Thoracic aorta (tissue), 2 donors: ENCODE data around the gene FOXL3. TPM values are rescaled to one million over a fixed set of nuclear protein-coding genes. Genes with fewer than 3 reads are reported as not detected.

Experiments used
- ATAC-seq: fragments of 150-250 bp; one replicate; pipeline ENCODE4 v1.8.0; 2017; ENCODE audit warnings: low read depth; ENCODE audit not compliant: insufficient number of reproducible peaks, low FRiP score
- DNase-seq: peaks from one replicate; pipeline ENCODE4 v3.0.0-alpha.2; 2020; ENCODE audit warnings: low spot score
- H3K27ac ChIP-seq, 2 donors: fragments of 200-600 bp; sonication (generic); 1 replicate in 1 of 2; 2 replicates in 1 of 2; pipeline ENCODE4 v1.5.1; 2016; ENCODE audit warnings: mild to moderate bottlenecking in 2 of 2, moderate library complexity in 2 of 2
- H3K27me3 ChIP-seq: fragments of 200-600 bp; sonication (generic); replicated peaks from 2 replicates; pipeline ENCODE4 v1.6.0; 2016; ENCODE audit warnings: mild to moderate bottlenecking; ENCODE audit not compliant: insufficient read depth
- H3K36me3 ChIP-seq: fragments of 200-600 bp; sonication (generic); one replicate; pipeline ENCODE4 v1.5.1; 2016
- H3K4me1 ChIP-seq, 2 donors: fragments of 200-600 bp; sonication (generic); 1 replicate in 1 of 2; 2 replicates in 1 of 2; pipeline versions ENCODE4 v1.5.1 to v1.6.0; 2016; ENCODE audit warnings: low read depth in 2 of 2, mild to moderate bottlenecking in 1 of 2; ENCODE audit not compliant: control insufficient read depth in 1 of 2
- H3K4me3 ChIP-seq: fragments of 200-600 bp; sonication (generic); 2 replicates; pipeline ENCODE4 v1.5.1; 2016; ENCODE audit warnings: mild to moderate bottlenecking
- H3K9me3 ChIP-seq: fragments of 200-600 bp; sonication (generic); 2 replicates; pipeline ENCODE4 v1.5.1; 2016
- total RNA-seq, 2 donors: library from RNA; depleted of rRNA; stranded (reverse); fragments of >200 nt; gene quantifications; one replicate each; pipeline versions ENCODE4 v1.1.0 to v1.2.3, GENCODE V29; 2016
- TF ChIP-seq, protein P1 (sequence below): fragments of 200-600 bp; sonication (generic); IDR thresholded peaks from one replicate; pipeline ENCODE4 v1.5.1; 2019; ENCODE audit warnings: antibody characterized with exemption

The FOXL3 gene
- total RNA-seq, 2 donors from 2014 or later: not detected

DNA sequence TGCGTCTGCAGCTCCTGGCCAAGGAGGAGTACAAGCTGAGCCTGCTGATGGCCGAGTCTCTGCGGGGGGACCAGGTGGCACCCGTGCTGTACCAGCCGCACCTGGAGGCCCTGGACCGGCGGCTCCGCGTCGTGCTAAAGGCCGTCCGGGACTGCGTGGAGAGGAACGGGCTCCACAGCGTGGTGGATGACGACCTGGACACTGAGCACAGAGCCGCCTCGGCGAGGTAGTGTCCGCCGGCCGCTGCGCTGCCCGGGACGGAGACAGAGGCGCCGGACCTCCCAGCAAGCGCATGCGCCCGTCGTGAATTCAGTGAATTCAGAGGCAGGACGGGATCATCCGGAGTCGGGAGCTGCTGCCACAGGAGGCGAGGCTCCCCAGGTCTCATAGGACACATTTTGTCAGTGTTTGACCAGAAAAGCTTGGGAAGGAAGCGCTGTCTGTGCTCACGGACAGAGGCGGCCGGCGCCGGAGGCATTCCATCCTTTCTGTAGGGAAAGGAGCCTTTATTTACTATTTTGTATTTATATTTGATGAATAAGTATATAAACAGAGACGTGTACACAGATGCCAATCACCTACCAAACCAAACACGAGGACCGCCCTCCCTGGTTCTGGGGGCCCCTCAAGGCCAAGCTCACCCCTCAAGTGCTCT is 30.1 kb upstream of the FOXL3 start:
- DNase-seq (no peak), ATAC-seq (no peak)
- no peak overlapping the region for H3K27ac ChIP-seq
- TF ChIP-seq, protein P1, sequence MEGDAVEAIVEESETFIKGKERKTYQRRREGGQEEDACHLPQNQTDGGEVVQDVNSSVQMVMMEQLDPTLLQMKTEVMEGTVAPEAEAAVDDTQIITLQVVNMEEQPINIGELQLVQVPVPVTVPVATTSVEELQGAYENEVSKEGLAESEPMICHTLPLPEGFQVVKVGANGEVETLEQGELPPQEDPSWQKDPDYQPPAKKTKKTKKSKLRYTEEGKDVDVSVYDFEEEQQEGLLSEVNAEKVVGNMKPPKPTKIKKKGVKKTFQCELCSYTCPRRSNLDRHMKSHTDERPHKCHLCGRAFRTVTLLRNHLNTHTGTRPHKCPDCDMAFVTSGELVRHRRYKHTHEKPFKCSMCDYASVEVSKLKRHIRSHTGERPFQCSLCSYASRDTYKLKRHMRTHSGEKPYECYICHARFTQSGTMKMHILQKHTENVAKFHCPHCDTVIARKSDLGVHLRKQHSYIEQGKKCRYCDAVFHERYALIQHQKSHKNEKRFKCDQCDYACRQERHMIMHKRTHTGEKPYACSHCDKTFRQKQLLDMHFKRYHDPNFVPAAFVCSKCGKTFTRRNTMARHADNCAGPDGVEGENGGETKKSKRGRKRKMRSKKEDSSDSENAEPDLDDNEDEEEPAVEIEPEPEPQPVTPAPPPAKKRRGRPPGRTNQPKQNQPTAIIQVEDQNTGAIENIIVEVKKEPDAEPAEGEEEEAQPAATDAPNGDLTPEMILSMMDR: no peak
- H3K9me3 ChIP-seq: peaks cover 4% of the 10 kb centered on the region
- no peak overlapping the region for H3K4me3 ChIP-seq
- H3K4me1 ChIP-seq: no peaks in the 10 kb centered on the region
- peaks cover 56% of the 10 kb centered on the region for H3K36me3 ChIP-seq
- no peaks in the 10 kb centered on the region for H3K27me3 ChIP-seq

DNA sequence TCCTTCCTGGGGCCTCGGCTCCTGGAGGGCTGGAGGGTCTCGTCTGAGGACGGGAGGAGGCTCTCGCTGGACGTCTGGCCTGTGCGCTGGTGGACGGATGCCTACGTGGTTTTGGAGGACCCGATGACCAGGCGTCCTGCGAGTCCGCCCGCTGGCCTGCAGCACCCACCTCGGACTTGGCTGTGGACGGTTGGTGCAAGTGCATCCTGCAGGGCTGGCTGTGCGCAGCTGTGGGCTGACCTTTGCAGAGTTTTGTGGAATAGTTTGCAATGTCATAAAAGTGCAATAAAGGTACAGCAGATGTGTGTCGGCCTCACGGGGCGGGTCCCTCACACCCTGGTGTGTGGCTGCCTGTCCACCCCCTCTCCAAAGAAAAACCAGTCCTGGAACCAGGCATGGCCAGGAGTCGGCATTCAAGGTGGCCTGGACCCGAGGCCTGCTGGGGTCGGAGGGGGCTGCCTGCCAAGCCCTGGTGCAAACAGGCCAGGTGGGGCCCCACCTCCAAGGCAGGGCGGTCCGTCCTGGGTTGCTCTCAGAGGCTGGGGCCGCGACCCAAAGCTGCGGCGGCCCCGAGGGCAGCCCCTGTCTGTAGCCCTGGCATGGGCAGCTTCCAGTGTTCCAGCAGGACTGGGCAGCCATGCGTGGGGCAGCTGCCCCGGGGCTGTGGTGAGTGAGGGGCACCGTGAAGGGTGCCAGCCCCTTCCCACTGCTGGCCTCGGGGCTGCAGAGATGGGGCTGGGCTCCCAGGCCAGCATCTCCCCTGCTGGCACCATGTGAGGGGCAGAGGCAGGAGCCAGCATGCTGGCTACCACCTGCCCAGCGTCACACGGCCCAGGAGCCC is 29.3 kb upstream of the FOXL3 start:
- peaks cover 50% of the 10 kb centered on the region for H3K36me3 ChIP-seq
- H3K4me3 ChIP-seq: no peak overlapping the region
- H3K27me3 ChIP-seq: no peaks in the 10 kb centered on the region
- no peak for ATAC-seq
- TF ChIP-seq, protein P1: no peak
- no peaks in the 10 kb centered on the region for H3K4me1 ChIP-seq
- H3K27ac ChIP-seq: no peak overlapping the region
- DNase-seq: no peak
- peaks cover 4% of the 10 kb centered on the region for H3K9me3 ChIP-seq

DNA sequence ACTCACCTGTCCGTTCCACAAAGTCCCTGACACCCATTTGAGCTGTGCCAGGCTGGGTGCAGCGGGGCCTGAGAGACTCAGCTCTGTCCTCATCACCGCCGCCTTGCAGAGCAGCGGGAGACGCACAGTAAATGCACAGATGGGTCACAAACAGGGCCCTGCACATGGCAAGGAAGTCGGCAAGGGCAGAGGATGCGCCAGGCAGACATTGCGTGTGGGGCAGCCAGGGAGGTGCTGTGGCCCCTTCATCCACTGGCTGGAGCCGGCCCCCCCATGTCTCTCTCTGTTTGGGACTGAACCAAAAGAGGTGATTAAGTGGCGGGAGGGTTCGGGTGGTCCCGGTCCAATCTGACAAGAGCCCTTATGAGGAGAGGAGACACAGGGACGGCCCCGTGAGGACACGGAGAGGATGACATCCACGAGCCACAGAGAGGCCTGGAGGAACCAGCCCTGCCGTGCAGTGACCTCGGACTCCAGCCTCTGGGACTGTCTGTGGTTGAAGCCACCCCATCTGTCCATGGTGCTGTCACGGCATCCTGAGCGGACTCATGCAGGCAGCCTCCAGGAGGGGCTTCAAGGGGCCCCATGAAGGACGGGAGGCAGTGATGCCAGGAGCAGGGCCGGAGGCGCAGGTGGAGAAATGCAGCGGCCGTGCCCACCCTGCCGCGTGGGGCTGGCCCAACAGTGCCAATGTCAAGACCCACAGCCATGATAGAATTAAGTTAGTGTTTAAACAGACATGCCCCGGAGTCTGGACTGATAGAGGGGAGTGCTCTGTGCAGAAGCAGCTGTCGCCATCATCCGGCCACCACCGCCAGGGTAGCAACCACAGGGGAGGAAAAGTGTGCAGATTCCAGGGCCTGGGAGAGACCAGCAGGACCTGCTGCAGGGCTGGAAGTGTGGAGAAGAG is 28.4 kb upstream of the FOXL3 start:
- ATAC-seq (no peak), DNase-seq (no peak)
- Histone ChIP-seq H3K36me3 (peaks cover 41% of the 10 kb centered on the region), H3K27me3 (no peaks in the 10 kb centered on the region), H3K4me1 (no peaks in the 10 kb centered on the region), H3K9me3 (peaks cover 4% of the 10 kb centered on the region), H3K4me3 (no peak overlapping the region), H3K27ac (no peak overlapping the region)
- TF ChIP-seq, protein P1: no peak

DNA sequence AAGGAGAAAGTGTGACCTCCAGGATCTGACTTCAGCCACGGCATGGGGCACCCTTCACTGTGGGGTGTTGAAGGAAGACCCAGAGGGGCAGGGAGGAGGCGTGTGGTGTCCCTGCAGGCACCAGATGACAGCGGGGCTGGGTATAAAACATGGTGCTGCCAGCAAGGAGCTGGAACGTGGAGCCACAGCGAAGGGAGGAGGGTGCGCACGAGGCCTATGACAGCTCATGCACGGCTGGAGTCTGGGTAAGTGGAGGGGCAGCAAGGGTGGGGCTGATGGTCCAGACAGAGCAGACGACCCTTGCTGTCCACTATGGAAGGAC is 27.8 kb upstream of the FOXL3 start:
- no peaks in the 10 kb centered on the region for H3K4me1 ChIP-seq
- DNase-seq: no peak
- ATAC-seq: no peak
- no peak overlapping the region for H3K4me3 ChIP-seq
- TF ChIP-seq, protein P1: no peak
- H3K9me3 ChIP-seq: peaks cover 4% of the 10 kb centered on the region
- no peaks in the 10 kb centered on the region for H3K27me3 ChIP-seq
- H3K36me3 ChIP-seq: peaks cover 35% of the 10 kb centered on the region
- H3K27ac ChIP-seq: no peak overlapping the region
